Central memory CD8-positive, alpha-beta T cell (primary cell): ENCODE data around the gene PRR9.
"Not testable (repeated sequence)": the region's sequence is repeated elsewhere in the genome, so short reads cannot be mapped to it uniquely, and the experiment has no call there.

Source experiments
- ATAC-seq: fragments of 150-1000 bp; cut with Tn5 transposase; replicated peaks from 2 replicates; pipeline ENCODE4 v1.10.0; 2022; ENCODE audit warnings: mild to moderate bottlenecking, moderate FRiP score, moderate number of reproducible peaks; ENCODE audit not compliant: poor library complexity, severe bottlenecking; ENCODE audit errors: extremely low read depth
- DNase-seq, 2 donors: peaks; one replicate each; pipeline ENCODE4 v3.0.0; 2021; ENCODE audit warnings: low spot score in 2 of 2
- H3K27ac Mint-ChIP-seq: one replicate; pipeline ENCODE4 v1.8.0; 2022; ENCODE audit warnings: low read depth, mild to moderate bottlenecking, moderate library complexity, mixed read lengths
- H3K27me3 Mint-ChIP-seq: one replicate; pipeline ENCODE4 v1.8.0; 2022; ENCODE audit warnings: mixed read lengths
- H3K36me3 Mint-ChIP-seq: one replicate; pipeline ENCODE4 v1.8.0; 2022; ENCODE audit warnings: mild to moderate bottlenecking, moderate library complexity, mixed read lengths; ENCODE audit not compliant: insufficient read depth
- H3K4me1 Mint-ChIP-seq: one replicate; pipeline ENCODE4 v1.8.0; 2022; ENCODE audit warnings: mixed read lengths
- H3K4me3 Mint-ChIP-seq: one replicate; pipeline ENCODE4 v1.8.0; 2022; ENCODE audit warnings: mild to moderate bottlenecking, moderate library complexity, mixed read lengths
- H3K9me3 Mint-ChIP-seq: one replicate; pipeline ENCODE4 v1.8.0; 2022; ENCODE audit warnings: mixed read lengths

Gene PRR9, protein sequence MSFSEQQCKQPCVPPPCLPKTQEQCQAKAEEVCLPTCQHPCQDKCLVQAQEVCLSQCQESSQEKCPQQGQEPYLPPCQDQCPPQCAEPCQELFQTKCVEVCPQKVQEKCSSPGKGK

DNA sequence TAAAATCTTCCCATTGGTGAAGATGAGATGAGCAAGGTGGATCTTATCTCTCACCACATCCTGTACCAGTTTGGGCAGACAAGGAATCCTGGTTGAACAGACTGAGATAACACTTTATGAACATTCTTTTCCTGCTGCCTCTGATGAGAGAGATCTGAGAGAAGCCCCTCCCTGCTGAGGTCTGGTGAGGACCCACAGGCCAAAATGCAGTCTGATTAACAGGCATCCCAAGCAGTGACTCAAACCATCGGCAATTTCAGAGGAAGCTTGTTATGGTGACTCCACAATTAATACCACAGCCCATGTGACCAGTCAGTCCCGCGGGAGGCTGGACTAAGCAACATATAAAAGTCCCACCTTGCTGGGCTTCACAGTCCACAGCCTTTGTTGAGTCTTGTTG lies at the start of gene PRR9:
TSS of gene PRR9 (plus strand) at position 373 of the 400 bp plus-strand sequence. CDS start 561 bp downstream, outside the sequence.
- Mint-ChIP-seq H3K4me1 (no peaks in the 10 kb centered on the region), H3K4me3 (no peak within 1 kb of the TSS), H3K27me3 (peaks cover 63% of the 10 kb centered on the region), H3K27ac (no peak within 1 kb of the TSS), H3K36me3 (peaks cover 1% of the 10 kb centered on the region), H3K9me3 (no peaks in the 10 kb centered on the region)
- ATAC-seq (no peak), DNase-seq (no peak)

DNA sequence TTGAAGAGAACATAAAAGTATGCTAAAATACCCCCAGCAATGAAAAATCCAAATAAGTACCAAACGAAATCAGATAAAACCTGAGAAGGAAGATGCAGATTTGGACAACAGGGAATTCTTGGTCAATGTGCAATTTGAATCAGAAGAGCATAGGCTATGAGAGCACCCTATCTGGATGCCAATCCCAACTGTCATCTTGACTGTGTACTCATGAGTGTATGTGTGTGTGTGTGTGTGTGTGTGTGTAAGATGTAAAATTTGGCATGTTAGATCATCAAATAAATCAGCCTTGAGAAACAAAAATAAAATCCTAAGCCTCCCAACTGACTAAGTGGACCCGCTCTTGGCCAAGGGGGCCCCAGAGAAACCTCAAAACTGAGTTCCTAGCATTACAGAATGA lies 48.7 kb upstream of the PRR9 start:
- Mint-ChIP-seq H3K27ac (no peak overlapping the region), H3K36me3 (no peaks in the 10 kb centered on the region), H3K27me3 (peaks cover 86% of the 10 kb centered on the region), H3K9me3 (no peaks in the 10 kb centered on the region), H3K4me1 (no peaks in the 10 kb centered on the region), H3K4me3 (no peak overlapping the region)
- ATAC-seq (no peak), DNase-seq (no peak)

DNA sequence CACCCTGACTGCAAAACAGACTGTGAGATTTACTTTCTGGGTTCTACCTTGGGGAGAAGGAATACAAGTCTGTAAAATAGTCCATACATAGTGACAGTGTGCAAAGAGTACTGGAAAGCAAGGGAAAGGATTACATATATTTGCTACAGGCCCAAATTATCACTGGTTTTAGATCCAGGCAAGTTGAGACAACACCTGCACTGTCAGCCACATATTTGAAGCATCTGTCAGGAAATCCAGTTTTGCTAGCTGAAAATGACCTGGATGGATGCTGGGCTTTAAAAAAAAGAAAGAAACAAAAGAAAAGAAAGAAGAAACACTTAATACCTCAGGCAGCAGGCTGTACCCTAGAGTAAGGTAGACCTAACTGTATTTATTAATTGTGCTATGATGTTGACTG lies 42.8 kb upstream of the PRR9 start:
- no peaks in the 10 kb centered on the region for H3K9me3 Mint-ChIP-seq
- H3K27me3 Mint-ChIP-seq: peaks cover 32% of the 10 kb centered on the region
- ATAC-seq (no peak), DNase-seq (no peak)
- no peaks in the 10 kb centered on the region for H3K36me3 Mint-ChIP-seq
- no peak overlapping the region for H3K27ac Mint-ChIP-seq
- H3K4me3 Mint-ChIP-seq: no peak overlapping the region
- H3K4me1 Mint-ChIP-seq: no peaks in the 10 kb centered on the region

DNA sequence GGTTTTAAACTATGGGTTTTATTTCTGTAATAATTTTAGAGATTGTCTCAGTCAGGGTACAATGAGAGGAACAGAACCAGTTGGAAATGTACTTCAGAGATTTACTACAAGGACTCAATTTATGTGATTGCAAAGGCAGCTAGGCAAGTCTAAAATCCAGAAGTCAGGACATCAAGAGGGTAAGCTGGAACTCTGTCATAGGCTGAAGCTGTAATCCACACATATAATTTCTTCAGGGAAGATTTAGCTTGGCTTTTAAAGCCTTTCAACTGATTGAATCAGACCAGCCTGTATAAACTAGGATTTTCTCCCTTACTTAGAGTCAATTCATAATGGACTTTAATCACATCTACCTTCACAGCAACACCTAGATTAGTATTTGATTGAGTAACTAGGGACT lies 38.5 kb upstream of the PRR9 start:
- Mint-ChIP-seq H3K4me3 (no peak overlapping the region), H3K36me3 (no peaks in the 10 kb centered on the region), H3K27ac (no peak overlapping the region), H3K9me3 (no peaks in the 10 kb centered on the region), H3K27me3 (peaks cover 14% of the 10 kb centered on the region), H3K4me1 (no peaks in the 10 kb centered on the region)
- ATAC-seq: no peak
- DNase-seq: no peak

DNA sequence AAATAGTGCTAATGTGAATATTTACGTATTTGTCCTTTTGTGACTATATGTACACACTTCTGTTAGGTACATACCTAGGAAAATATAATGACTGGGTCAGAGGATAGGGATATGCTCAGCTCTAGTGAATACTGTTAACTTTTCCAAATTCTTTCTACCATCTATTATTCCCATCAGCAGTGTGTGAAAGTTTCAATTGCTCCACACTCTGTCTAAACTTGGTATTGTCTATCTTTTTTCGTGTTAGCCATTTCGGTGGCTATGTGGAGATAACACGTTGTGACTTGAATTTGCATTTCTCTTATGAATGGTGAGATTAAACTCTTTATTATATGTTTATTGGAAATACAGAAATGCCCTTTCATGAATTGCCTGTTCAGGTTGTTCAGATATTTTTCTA lies 36.8 kb upstream of the PRR9 start:
- Mint-ChIP-seq H3K27me3 (peaks cover 22% of the 10 kb centered on the region), H3K36me3 (no peaks in the 10 kb centered on the region), H3K9me3 (peaks cover 3% of the 10 kb centered on the region), H3K4me3 (no peak overlapping the region), H3K27ac (no peak overlapping the region), H3K4me1 (no peaks in the 10 kb centered on the region)
- no peak for ATAC-seq
- DNase-seq: no peak

DNA sequence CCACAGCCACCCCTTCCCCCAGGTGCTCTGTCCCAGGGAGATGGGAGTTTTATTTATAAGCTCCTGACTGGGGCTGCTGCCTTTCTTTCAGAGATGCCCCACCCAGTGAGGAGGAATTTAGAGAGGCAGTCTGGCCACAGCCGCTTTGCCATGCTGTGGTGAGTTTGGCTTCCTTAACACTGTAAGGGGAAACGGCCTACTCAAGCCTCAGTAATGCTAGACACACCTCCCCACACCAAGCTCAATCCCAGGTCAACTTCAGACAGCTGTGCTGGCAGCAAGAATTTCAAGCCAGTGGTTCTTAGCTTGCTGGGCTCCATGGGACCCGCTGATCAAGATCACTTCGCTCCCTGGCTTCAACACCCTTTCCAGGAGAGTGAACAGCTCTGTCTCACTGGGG lies 29.1 kb upstream of the PRR9 start:
- H3K36me3 Mint-ChIP-seq, H3K4me3 Mint-ChIP-seq, H3K27ac Mint-ChIP-seq, H3K4me1 Mint-ChIP-seq, ATAC-seq, H3K9me3 Mint-ChIP-seq, DNase-seq: not testable (repeated sequence)
- peaks cover 81% of the 10 kb centered on the region for H3K27me3 Mint-ChIP-seq

DNA sequence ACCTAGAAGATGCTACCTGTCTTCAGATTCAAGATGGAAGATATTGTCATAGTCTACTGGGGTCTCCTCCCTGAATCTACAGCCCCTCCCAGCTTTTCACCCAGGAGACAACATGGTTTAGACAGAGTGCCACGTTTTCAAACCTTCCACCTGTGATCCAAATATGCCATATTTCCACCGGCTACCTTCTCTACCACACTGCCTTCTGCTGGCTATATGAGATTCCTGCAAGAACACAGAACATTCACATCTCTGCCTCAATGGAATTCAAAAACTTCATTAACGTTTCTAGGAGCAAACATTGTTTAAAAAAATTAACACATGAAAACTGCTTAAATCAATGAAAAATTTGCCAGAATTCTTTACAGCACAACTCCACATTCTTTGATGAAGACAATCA lies 27.0 kb upstream of the PRR9 start:
- peaks cover 2% of the 10 kb centered on the region for H3K36me3 Mint-ChIP-seq
- no peak overlapping the region for H3K27ac Mint-ChIP-seq
- H3K27me3 Mint-ChIP-seq: peaks cover 95% of the 10 kb centered on the region
- H3K9me3 Mint-ChIP-seq: peaks cover 5% of the 10 kb centered on the region
- H3K4me1 Mint-ChIP-seq: no peaks in the 10 kb centered on the region
- DNase-seq (no peak), ATAC-seq (no peak)
- H3K4me3 Mint-ChIP-seq: no peak overlapping the region

DNA sequence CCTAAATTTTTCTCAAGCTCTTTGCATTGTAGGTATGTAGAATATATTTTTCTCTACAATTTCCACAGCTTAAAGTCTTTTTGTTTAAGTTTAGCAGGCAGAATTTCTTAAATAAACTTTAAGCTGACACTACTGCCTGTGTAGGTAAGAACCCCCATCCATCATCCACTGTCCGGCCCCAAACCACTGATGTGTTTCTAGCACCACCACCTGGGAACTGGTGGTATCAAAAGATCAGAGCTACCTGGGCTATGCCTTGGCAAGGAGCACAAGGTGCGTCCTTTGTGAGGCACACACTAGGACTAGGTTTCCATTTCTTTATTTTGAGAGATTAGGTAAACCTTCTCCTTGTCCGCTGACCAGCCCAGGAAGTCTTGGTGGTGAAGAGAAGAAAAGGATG lies 24.7 kb upstream of the PRR9 start:
- ATAC-seq (no peak), DNase-seq (no peak)
- H3K27me3 Mint-ChIP-seq: peaks cover 95% of the 10 kb centered on the region
- no peak overlapping the region for H3K4me3 Mint-ChIP-seq
- no peak overlapping the region for H3K27ac Mint-ChIP-seq
- no peaks in the 10 kb centered on the region for H3K9me3 Mint-ChIP-seq
- H3K36me3 Mint-ChIP-seq: peaks cover 2% of the 10 kb centered on the region
- H3K4me1 Mint-ChIP-seq: no peaks in the 10 kb centered on the region

DNA sequence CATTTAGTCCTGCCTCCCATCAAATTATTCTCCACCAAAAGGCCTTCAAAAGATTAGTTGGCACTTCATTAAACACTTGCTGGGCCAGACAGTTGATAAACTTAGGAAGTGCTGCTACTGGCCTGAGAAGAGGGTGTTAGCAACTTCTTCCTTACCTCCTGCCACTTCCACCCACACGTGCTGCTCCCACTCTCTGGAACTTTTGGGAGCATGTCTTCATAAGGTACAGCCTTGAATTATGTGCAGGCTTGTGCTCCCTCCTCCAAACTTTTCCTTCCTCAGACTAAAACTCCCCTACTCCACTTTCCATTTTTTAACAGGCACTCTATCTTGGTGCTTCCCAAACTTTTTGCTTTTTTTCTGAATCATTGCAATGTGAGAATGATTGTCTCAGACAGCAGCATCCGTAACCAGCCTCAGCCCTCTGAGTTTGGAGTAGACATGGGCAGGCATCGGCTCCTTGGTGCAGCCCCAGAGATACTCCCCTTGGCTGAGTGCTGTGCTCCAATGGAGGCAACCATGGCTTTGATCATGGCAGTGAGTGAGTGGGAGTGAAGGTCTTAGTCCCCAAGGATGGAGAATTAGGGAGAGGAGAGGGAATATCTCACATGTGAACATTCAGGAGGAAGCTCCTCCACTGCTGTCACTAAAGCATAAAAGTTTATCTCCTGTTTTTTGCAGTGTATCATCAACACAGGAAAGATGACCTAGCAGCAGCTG lies 22.9 kb upstream of the PRR9 start:
- Mint-ChIP-seq H3K36me3 (peaks cover 2% of the 10 kb centered on the region), H3K27me3 (peaks cover 96% of the 10 kb centered on the region), H3K9me3 (no peaks in the 10 kb centered on the region), H3K4me3 (no peak overlapping the region), H3K27ac (no peak overlapping the region), H3K4me1 (no peaks in the 10 kb centered on the region)
- DNase-seq (no peak), ATAC-seq (no peak)

DNA sequence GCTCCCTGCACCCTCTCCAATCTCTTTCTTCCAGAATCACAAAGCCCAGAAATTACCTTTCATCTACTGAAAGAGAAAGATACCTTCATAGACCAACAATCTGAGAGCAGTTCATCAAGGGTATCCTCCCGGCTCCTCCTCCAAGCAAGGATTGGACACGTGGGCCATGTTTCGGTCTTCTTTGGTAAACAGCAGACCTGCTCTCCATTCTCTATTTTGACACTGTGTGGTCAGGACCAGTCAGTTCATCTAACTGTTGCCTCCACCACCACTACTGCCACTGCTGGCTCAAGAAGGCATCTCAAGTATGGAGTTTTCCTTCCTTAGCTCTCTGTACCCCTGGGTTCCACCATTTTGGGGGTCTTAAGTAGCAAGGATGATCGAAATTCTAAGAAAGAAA lies 22.2 kb upstream of the PRR9 start:
- H3K36me3 Mint-ChIP-seq: peaks cover 2% of the 10 kb centered on the region
- no peaks in the 10 kb centered on the region for H3K4me1 Mint-ChIP-seq
- no peak for DNase-seq
- H3K4me3 Mint-ChIP-seq: no peak overlapping the region
- H3K27me3 Mint-ChIP-seq: peaks cover 96% of the 10 kb centered on the region
- no peak overlapping the region for H3K27ac Mint-ChIP-seq
- no peaks in the 10 kb centered on the region for H3K9me3 Mint-ChIP-seq
- ATAC-seq: no peak

DNA sequence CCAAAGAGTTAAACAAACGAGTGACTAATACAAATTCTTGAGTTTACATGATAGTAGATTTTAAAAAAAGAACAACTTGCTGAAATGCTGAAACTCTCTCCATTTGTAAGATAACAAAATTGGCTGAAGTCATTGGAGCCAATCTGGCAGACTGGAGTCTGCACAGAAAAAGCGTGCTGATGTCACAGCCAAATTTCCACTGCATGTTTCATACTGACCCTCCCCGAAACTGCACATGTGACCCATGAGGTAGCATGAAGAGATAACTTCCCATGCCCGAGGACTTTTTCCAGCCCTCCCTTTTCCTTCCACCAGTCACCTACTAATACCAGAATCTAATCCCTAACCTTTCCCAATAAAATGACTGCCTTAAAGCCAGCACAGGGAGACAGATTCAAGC lies 15.4 kb upstream of the PRR9 start:
- Mint-ChIP-seq H3K4me1 (no peaks in the 10 kb centered on the region), H3K36me3 (no peaks in the 10 kb centered on the region), H3K27ac (no peak overlapping the region), H3K27me3 (peaks cover 74% of the 10 kb centered on the region), H3K9me3 (no peaks in the 10 kb centered on the region), H3K4me3 (no peak overlapping the region)
- DNase-seq: no peak
- no peak for ATAC-seq

DNA sequence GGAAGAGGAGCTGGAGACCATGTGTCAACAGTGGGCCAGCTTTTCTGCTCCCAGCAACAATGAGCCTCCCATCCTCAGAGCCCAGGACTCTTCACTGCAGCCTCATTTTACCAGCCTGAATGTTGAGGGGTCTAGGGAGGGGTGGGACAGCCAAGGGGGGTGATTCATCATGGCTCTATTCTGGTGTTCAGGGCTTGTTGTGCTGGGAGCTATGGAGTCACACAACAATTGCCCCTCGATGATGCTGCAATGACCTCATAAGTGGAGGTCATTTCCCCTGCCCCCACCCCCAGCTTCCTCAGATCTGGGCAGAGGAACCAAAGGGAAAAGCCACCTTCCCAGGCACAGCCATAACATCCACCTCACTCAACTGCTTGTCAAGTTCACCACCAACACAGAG lies 14.3 kb upstream of the PRR9 start, which contains the start of gene LELP1:
TSS of gene LELP1 (plus strand) at position 301 of the 400 bp plus-strand sequence. CDS start 1,278 bp downstream, outside the sequence.
- ATAC-seq (no peak), DNase-seq (no peak)
- no peak within 1 kb of the TSS for H3K4me3 Mint-ChIP-seq
- H3K4me1 Mint-ChIP-seq: no peaks in the 10 kb centered on the region
- no peaks in the 10 kb centered on the region for H3K36me3 Mint-ChIP-seq
- H3K27me3 Mint-ChIP-seq: peaks cover 72% of the 10 kb centered on the region
- no peak within 1 kb of the TSS for H3K27ac Mint-ChIP-seq
- no peaks in the 10 kb centered on the region for H3K9me3 Mint-ChIP-seq

DNA sequence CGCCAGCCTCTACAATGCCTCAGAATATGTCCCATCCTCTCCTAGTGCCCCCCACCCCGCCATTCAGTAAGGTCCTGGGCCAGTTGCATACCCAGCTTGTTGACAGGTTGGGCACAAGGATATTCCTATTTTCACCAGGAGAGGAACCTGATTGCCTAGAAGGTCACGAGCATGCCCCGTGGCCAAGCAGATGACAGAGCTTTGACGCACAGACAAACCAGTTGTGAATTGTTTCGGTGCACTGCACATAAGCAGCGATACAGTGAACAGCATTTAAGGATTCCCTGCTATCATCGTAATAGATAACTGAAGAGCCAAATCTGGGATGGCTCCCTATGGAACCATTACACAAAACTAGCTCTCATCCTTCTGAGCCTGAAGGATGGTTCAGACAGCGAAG lies 10.8 kb upstream of the PRR9 start:
- Mint-ChIP-seq H3K4me3 (no peak overlapping the region), H3K9me3 (no peaks in the 10 kb centered on the region)

More for the DNA sequence above, 10.8 kb upstream of the PRR9 start:
- no peaks in the 10 kb centered on the region for H3K36me3 Mint-ChIP-seq
- peaks cover 51% of the 10 kb centered on the region for H3K27me3 Mint-ChIP-seq
- DNase-seq (no peak), ATAC-seq (no peak)
- H3K4me1 Mint-ChIP-seq: no peaks in the 10 kb centered on the region
- H3K27ac Mint-ChIP-seq: no peak overlapping the region
